Fibroblast of skin of scalp (primary cell): ENCODE data around the gene ERMARD.

Experiments used
- DNase-seq: peaks from one replicate; pipeline ENCODE4 v3.0.0-alpha.2; 2013

Gene ERMARD

GRCh38 chr6:169825558-169826225 lies 74.3 kb downstream of the ERMARD start:
- no peak for DNase-seq

DNA sequence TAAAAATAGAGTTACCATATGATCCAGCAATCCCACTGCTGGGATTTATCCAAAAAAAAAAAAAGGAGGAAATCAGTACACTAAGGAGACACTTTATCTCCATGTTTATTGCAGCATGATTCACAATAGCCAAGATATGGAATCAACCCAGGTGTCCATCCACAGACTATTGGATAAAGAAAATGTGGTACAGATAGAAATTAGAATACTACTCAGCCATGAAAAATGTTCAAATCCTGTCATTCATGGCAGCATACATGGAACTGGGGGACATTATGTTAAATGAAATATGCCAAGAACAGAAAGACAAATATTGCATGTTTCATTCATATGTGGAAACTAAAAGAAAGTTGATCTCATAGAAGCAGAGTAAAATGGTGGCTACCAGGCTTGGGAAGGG lies 75.3 kb downstream of the ERMARD start:
- no peak for DNase-seq

- no peak for DNase-seq
Observed at GRCh38 chr6:169827290-169827717, 75.9 kb downstream of the ERMARD start.

GRCh38 chr6:169828176-169828575 lies 76.8 kb downstream of the ERMARD start:
- DNase-seq: no peak

GRCh38 chr6:169829786-169830185 lies 78.4 kb downstream of the ERMARD start:
- DNase-seq: no peak

DNA sequence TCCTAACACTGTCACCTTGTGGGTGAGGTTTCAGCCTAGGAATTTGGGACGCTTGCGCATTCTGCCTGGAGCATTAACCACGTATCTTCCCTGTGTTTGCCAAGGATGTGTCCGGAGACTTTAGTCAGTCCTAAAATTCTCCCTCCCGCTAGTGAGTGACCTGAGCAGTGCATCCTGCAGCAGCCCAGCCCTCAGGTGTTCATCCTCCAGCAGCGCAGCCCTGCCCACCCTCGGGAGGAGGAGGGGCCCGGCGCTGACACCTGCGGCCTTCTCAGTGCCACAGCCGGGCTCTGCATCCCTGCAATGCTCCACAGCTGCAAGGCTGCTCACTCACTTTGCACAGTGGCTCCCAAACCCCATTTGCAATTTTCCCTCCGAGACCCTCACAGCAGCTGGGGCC lies 79.5 kb downstream of the ERMARD start:
- DNase-seq: no peak
